GM18873 (cell line): ENCODE results near the gene PCARE.

Source experiments
- ATAC-seq: cut with Tn5 transposase; IDR thresholded peaks from one replicate; pipeline ENCODE4 v1.9.1; 2021; ENCODE audit warnings: mild to moderate bottlenecking, moderate library complexity, moderate number of reproducible peaks; ENCODE audit not compliant: unreplicated experiment, low FRiP score

Gene PCARE

DNA sequence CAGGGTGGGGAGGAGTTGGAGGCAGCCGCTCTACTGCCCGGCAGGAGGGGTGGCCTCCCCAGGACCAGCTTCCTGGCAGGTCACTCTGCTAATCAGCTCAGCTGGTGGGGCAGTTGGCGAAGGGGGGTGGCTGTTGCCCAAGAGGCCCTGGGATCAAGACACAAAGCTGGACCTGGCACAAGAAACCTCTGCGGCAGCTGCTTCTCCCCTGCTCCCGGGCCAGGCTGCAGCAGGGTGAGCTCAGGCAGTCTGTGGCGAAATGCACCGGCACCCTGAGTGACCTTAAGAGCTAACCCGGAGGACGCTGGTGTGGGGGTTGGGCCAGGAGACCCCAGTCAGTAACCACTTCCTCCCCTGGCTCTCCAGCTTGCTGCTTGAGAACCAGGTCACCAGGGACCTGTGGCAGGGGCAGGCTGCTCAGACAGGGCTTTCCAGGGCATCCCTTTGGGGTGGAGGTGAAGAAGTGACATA, 62.1 kb downstream of the PCARE start:
- no peak for ATAC-seq
